Sigmoid colon (tissue), 4 donors: Measurements from ENCODE around the gene TMEM179.

Experiments used
- EP300 ChIP-seq, 4 donors: sonication (generic); formaldehyde crosslinking; IDR thresholded peaks; one replicate each; pipeline ENCODE4 v1.6.1; 2017; ENCODE audit warnings: antibody characterized with exemption in 4 of 4
- POLR2A ChIP-seq, 2 donors: fragments of 450-650 bp; IDR thresholded peaks; one replicate each; pipeline ENCODE4 v1.6.1; 2016; ENCODE audit warnings: antibody characterized with exemption in 2 of 2, mild to moderate bottlenecking in 2 of 2, moderate library complexity in 2 of 2
- POLR2AphosphoS5 ChIP-seq, 4 donors: sonication (generic); formaldehyde crosslinking; IDR thresholded peaks; one replicate each; pipeline ENCODE4 v1.6.1; 2017; ENCODE audit warnings: antibody characterized with exemption in 4 of 4
- TF ChIP-seq, protein P1 (sequence below), 4 experiments: fragments of 450-650 bp in 3 of 4; fragments of 200-600 bp in 1 of 4; IDR thresholded peaks; one replicate each; pipeline ENCODE4 v1.5.1; 2016 to 2019; ENCODE audit warnings: antibody characterized with exemption in 4 of 4, mild to moderate bottlenecking in 3 of 4, moderate library complexity in 2 of 4

- TF ChIP-seq EP300 (IDR thresholded peaks at IDR 0.05) (no peak), POLR2AphosphoS5 (IDR thresholded peaks at IDR 0.05) (no peak), POLR2A (IDR thresholded peaks at IDR 0.05) (no peak)
- TF ChIP-seq, protein P1, sequence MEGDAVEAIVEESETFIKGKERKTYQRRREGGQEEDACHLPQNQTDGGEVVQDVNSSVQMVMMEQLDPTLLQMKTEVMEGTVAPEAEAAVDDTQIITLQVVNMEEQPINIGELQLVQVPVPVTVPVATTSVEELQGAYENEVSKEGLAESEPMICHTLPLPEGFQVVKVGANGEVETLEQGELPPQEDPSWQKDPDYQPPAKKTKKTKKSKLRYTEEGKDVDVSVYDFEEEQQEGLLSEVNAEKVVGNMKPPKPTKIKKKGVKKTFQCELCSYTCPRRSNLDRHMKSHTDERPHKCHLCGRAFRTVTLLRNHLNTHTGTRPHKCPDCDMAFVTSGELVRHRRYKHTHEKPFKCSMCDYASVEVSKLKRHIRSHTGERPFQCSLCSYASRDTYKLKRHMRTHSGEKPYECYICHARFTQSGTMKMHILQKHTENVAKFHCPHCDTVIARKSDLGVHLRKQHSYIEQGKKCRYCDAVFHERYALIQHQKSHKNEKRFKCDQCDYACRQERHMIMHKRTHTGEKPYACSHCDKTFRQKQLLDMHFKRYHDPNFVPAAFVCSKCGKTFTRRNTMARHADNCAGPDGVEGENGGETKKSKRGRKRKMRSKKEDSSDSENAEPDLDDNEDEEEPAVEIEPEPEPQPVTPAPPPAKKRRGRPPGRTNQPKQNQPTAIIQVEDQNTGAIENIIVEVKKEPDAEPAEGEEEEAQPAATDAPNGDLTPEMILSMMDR (IDR thresholded peaks at IDR 0.05) = no peak
Measured at GRCh38 chr14:104582005-104582404, 22.6 kb downstream of the TMEM179 start.
